Nephron (organoid): ENCODE data around the gene CFL2.
A peak's percentile ranks its signal among the peaks of the same experiment; 100 is the strongest.
"Not testable (repeated sequence)": the region's sequence is repeated elsewhere in the genome, so short reads cannot be mapped to it uniquely, and the experiment has no call there.

Experiments used
- H3K27ac Mint-ChIP-seq, 3 experiments: 2 replicates each; pipeline ENCODE4 v1.8.0; 2020; ENCODE audit warnings: mixed read lengths in 3 of 3, mild to moderate bottlenecking in 2 of 3, moderate library complexity in 1 of 3
- H3K27me3 Mint-ChIP-seq: 2 replicates; pipeline ENCODE4 v1.8.0; 2021; ENCODE audit warnings: low read depth, mild to moderate bottlenecking, moderate library complexity, mixed read lengths
- H3K36me3 Mint-ChIP-seq: 2 replicates; pipeline ENCODE4 v1.8.0; 2020; ENCODE audit warnings: low read depth, mixed read lengths
- H3K4me1 Mint-ChIP-seq: 2 replicates; pipeline ENCODE4 v1.8.0; 2020; ENCODE audit warnings: mixed read lengths
- H3K4me3 Mint-ChIP-seq, 3 experiments: 2 replicates each; pipeline ENCODE4 v1.8.0; 2020; ENCODE audit warnings: mild to moderate bottlenecking in 3 of 3, mixed read lengths in 3 of 3, moderate library complexity in 2 of 3
- H3K9me3 Mint-ChIP-seq: 2 replicates; pipeline ENCODE4 v1.8.0; 2020; ENCODE audit warnings: mixed read lengths
- TF ChIP-seq, protein P1 (sequence below), 3 experiments: fragments of 200-600 bp; sonication (generic); IDR thresholded peaks; one replicate each; pipeline ENCODE4 v1.5.0; 2021; ENCODE audit warnings: antibody characterized with exemption in 3 of 3; ENCODE audit not compliant: unreplicated experiment in 3 of 3

Gene CFL2

DNA sequence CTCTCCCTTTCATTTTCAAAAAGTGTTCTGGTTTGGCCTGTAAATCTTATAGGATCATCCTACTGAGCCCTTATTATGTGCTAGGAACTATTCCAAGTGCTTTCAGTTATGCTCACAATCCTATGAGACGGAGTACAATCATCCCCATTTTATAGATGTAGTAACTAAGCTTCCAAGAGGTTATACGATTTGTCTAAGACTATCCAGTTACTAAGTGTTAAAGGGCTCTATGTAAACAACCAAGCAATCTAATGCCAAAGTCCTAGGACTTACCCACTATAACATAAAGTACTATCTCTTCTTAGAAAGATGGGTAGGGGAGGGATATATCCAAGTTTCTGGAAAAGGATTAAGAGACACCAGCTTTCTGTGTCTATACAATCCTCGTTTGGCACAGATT, 6.7 kb downstream of the CFL2 start:
- Mint-ChIP-seq H3K27ac (peak overlapping the region in 2 of 3 experiments; percentile 29 to 42), H3K36me3 (peaks cover 4% of the 10 kb centered on the region), H3K9me3 (no peaks in the 10 kb centered on the region), H3K27me3 (no peaks in the 10 kb centered on the region), H3K4me3 (no peak overlapping the region), H3K4me1 (peaks cover 30% of the 10 kb centered on the region)
- TF ChIP-seq, protein P1, sequence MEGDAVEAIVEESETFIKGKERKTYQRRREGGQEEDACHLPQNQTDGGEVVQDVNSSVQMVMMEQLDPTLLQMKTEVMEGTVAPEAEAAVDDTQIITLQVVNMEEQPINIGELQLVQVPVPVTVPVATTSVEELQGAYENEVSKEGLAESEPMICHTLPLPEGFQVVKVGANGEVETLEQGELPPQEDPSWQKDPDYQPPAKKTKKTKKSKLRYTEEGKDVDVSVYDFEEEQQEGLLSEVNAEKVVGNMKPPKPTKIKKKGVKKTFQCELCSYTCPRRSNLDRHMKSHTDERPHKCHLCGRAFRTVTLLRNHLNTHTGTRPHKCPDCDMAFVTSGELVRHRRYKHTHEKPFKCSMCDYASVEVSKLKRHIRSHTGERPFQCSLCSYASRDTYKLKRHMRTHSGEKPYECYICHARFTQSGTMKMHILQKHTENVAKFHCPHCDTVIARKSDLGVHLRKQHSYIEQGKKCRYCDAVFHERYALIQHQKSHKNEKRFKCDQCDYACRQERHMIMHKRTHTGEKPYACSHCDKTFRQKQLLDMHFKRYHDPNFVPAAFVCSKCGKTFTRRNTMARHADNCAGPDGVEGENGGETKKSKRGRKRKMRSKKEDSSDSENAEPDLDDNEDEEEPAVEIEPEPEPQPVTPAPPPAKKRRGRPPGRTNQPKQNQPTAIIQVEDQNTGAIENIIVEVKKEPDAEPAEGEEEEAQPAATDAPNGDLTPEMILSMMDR (IDR thresholded peaks at IDR 0.05; ENCODE audit: unreplicated experiment in 3 of 3), result no peak

GRCh38 chr14:34701808-34702207, 12.6 kb downstream of the CFL2 start:
- H3K4me3 Mint-ChIP-seq, result no peak overlapping the region
- H3K4me1 Mint-ChIP-seq, result peaks cover 23% of the 10 kb centered on the region
- no peaks in the 10 kb centered on the region for H3K36me3 Mint-ChIP-seq
- TF ChIP-seq, protein P1 (IDR thresholded peaks at IDR 0.05; ENCODE audit: unreplicated experiment in 3 of 3), result no peak
- H3K27me3 Mint-ChIP-seq, result no peaks in the 10 kb centered on the region
- H3K27ac Mint-ChIP-seq, result no peak overlapping the region
- no peaks in the 10 kb centered on the region for H3K9me3 Mint-ChIP-seq

DNA sequence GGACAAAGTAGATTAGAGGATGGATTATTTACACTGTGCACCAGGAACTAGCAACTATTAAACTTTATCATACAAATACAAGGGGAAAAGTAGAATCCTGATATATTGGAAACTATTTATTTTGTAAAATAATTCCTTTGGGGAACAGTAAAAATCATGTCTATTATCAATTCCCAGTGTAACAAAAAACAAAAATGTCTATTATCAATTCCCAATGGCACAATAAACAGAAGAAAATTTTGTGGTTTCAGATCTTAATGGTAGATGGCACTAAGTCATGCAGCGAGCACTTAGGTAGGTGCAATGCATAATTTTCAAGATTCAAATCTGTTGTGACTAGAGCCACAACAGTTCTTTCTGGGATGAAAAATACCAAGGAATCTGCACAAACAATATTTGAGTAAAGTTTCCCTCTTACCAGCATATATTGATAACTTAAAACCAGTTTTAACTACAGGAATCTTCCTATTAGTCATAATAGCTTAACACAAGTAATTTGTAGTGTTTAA, 13.7 kb downstream of the CFL2 start:
- H3K27me3 Mint-ChIP-seq, result no peaks in the 10 kb centered on the region
- H3K36me3 Mint-ChIP-seq, result no peaks in the 10 kb centered on the region

GRCh38 chr14:34699873-34700621, 14.3 kb downstream of the CFL2 start:
- peaks cover 21% of the 10 kb centered on the region for H3K4me1 Mint-ChIP-seq
- peak overlapping the region; percentile 62 to 77 (median 72) for H3K27ac Mint-ChIP-seq
- no peaks in the 10 kb centered on the region for H3K36me3 Mint-ChIP-seq
- no peaks in the 10 kb centered on the region for H3K27me3 Mint-ChIP-seq
- TF ChIP-seq, protein P1 (IDR thresholded peaks at IDR 0.05; ENCODE audit: unreplicated experiment in 3 of 3), result no peak
- no peaks in the 10 kb centered on the region for H3K9me3 Mint-ChIP-seq
- peak overlapping the region in 2 of 3 experiments; percentile 1 to 6 for H3K4me3 Mint-ChIP-seq

More for the DNA sequence above, 13.7 kb downstream of the CFL2 start:
- peak overlapping the region; percentile 62 to 77 (median 72) for H3K27ac Mint-ChIP-seq
- H3K4me3 Mint-ChIP-seq, result no peak overlapping the region
- no peaks in the 10 kb centered on the region for H3K9me3 Mint-ChIP-seq
- TF ChIP-seq, protein P1 (IDR thresholded peaks at IDR 0.05; ENCODE audit: unreplicated experiment in 3 of 3), result no peak
- H3K4me1 Mint-ChIP-seq, result peaks cover 21% of the 10 kb centered on the region

GRCh38 chr14:34694216-34694615, 20.2 kb downstream of the CFL2 start:
- not testable (repeated sequence) for H3K9me3 Mint-ChIP-seq, H3K27ac Mint-ChIP-seq, H3K4me3 Mint-ChIP-seq, H3K36me3 Mint-ChIP-seq, H3K27me3 Mint-ChIP-seq
- H3K4me1 Mint-ChIP-seq, result peaks cover 28% of the 10 kb centered on the region

- TF ChIP-seq, protein P1 (IDR thresholded peaks at IDR 0.05; ENCODE audit: unreplicated experiment in 3 of 3), result no peak
- Mint-ChIP-seq H3K36me3 (no peaks in the 10 kb centered on the region), H3K27me3 (no peaks in the 10 kb centered on the region), H3K4me1 (peaks cover 28% of the 10 kb centered on the region), H3K4me3 (peak overlapping the region; percentile 34 to 66 (median 38)), H3K9me3 (no peaks in the 10 kb centered on the region), H3K27ac (no peak overlapping the region)
These were observed 21.0 kb downstream of the CFL2 start for GRCh38 chr14:34693228-34693939.
